Thyroid gland (tissue), 4 donors: ENCODE results near the gene FNTB. TPM values are rescaled to one million over a fixed set of nuclear protein-coding genes. Genes with fewer than 3 reads are reported as not detected.

Experiments
- DNase-seq, 2 donors: peaks; one replicate each; pipeline ENCODE4 v3.0.0-alpha.2; 2019
- H3K27ac ChIP-seq, 3 donors: fragments of 200-600 bp; sonication (generic); 1 replicate in 2 of 3; 2 replicates in 1 of 3; pipeline ENCODE4 v1.5.1; 2016 to 2019; ENCODE audit warnings: mild to moderate bottlenecking in 1 of 3, moderate library complexity in 1 of 3
- H3K27me3 ChIP-seq: fragments of 200-600 bp; sonication (generic); one replicate; pipeline ENCODE4 v1.5.1; 2019
- H3K36me3 ChIP-seq, 2 donors: fragments of 200-600 bp; sonication (generic); one replicate each; pipeline ENCODE4 v1.5.1; 2016 to 2019
- H3K4me1 ChIP-seq, 2 donors: fragments of 200-600 bp; sonication (generic); one replicate each; pipeline ENCODE4 v1.5.1; 2017 to 2019
- H3K4me3 ChIP-seq, 3 donors: fragments of 200-600 bp; sonication (generic); replicated peaks in 1 of 3; 1 replicate in 2 of 3; 2 replicates in 1 of 3; pipeline ENCODE4 v1.5.1; 2016; ENCODE audit warnings: mild to moderate bottlenecking in 1 of 3
- H3K9me3 ChIP-seq: fragments of 200-600 bp; sonication (generic); one replicate; pipeline ENCODE4 v1.5.1; 2017
- POLR2A ChIP-seq, 2 donors: fragments of 450-650 bp; IDR thresholded peaks; one replicate each; pipeline ENCODE4 v1.6.1; 2017; ENCODE audit warnings: antibody characterized with exemption in 2 of 2, mild to moderate bottlenecking in 2 of 2, moderate library complexity in 1 of 2
- WGBS, 2 donors: methylation state at CpG; one replicate each; pipeline ENCODE4 v1.1.5; 2017; 5-methylcytosine and 5-hydroxymethylcytosine counted together
- intact Hi-C: fragments of 100-400 bp; cut with DNase I; formaldehyde crosslinking; loops from one replicate; pipeline ENCODE4 v1.15.1; 2023
- total RNA-seq, 4 donors: library from RNA; depleted of rRNA; stranded (reverse); fragments of >200 nt; gene quantifications; one replicate each; pipeline ENCODE4 v1.2.3, GENCODE V29; 2016
- TF ChIP-seq, protein P1 (sequence below), 6 experiments: fragments of 200-600 bp in 3 of 6; fragments of 450-650 bp in 3 of 6; sonication (generic) in 3 of 6; IDR thresholded peaks; one replicate each; pipeline ENCODE4 v1.5.1; 2016 to 2019; ENCODE audit warnings: antibody characterized with exemption in 6 of 6, mild to moderate bottlenecking in 2 of 6, inconsistent platforms in 1 of 6, moderate library complexity in 1 of 6

Gene FNTB
- total RNA-seq, 4 donors from 2014 or later, result 7.8 to 27.0 (median 18.8) TPM

DNA sequence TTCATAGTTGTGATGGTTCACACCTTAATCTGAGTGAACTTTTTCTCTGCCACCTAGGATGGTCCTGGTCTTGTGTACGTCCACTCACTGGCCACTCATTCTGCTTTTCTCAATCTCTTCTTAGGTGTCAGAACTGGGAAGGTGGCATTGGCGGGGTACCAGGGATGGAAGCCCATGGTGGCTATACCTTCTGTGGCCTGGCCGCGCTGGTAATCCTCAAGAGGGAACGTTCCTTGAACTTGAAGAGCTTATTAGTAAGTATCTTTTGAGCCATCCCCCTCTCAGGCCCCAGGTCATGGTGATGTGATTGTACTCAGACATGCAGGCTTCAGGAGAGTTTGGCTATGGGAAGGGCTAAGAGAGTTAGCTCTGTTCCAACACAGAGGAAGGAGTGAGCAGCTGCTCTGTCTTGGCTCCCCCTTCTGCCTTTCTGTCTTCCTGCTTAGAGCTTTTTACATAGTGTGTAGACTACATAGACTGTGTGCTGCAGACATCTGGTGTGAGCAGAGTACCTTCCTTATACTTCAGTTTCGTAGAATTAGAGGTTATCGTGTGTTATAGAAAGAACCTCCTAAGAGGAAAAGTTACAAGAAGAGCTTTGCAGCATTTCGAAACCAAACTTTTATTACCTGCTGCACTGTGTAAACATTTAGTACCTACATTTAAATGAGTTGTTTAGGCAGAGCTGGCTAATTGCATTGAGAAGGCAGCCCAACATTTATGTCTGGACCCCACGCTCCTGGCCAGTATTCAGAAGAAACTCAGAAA lies 54.2 kb downstream of the FNTB start:
- H3K27me3 ChIP-seq, result no peaks in the 10 kb centered on the region
- 94 to 97% methylated on average over 9 of the region's 9 CpGs for WGBS, 2 donors
- TF ChIP-seq, protein P1, sequence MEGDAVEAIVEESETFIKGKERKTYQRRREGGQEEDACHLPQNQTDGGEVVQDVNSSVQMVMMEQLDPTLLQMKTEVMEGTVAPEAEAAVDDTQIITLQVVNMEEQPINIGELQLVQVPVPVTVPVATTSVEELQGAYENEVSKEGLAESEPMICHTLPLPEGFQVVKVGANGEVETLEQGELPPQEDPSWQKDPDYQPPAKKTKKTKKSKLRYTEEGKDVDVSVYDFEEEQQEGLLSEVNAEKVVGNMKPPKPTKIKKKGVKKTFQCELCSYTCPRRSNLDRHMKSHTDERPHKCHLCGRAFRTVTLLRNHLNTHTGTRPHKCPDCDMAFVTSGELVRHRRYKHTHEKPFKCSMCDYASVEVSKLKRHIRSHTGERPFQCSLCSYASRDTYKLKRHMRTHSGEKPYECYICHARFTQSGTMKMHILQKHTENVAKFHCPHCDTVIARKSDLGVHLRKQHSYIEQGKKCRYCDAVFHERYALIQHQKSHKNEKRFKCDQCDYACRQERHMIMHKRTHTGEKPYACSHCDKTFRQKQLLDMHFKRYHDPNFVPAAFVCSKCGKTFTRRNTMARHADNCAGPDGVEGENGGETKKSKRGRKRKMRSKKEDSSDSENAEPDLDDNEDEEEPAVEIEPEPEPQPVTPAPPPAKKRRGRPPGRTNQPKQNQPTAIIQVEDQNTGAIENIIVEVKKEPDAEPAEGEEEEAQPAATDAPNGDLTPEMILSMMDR (IDR thresholded peaks at IDR 0.05), result no peak
- TF ChIP-seq POLR2A (IDR thresholded peaks at IDR 0.05), result no peak
- peaks cover 6 to 17% of the 10 kb centered on the region in 2 donors for H3K36me3 ChIP-seq
- no peak overlapping the region for H3K4me3 ChIP-seq
- intact Hi-C loops, result no loop called here
- H3K27ac ChIP-seq, result no peak overlapping the region
- H3K4me1 ChIP-seq, result peaks cover 0 to 3% of the 10 kb centered on the region in 2 donors
- H3K9me3 ChIP-seq, result no peaks in the 10 kb centered on the region
- DNase-seq, result no peak

DNA sequence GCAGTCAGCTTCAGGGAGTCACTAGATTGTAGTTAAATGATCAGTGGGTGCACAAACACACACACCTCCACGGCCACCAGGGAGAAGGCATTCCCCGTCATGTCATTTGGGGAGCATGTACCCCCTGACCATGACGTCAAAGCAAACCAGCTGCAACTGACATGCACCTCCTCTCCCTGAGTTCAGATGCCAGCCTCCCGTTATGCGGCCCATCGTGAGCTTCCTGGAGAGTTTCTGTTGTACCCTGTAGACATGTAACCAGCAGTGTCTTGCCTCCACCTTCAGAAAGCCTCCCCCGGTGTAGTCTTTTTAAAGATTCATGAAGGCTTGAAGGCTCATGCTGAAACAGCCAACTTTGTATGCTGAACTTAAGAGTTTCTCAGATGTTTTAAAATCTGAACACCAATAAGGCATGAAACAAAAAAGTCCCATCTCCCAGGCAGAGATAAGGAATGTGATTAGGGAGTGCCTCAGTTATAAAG lies 54.8 kb downstream of the FNTB start:
- peaks cover 6 to 20% of the 10 kb centered on the region in 2 donors for H3K36me3 ChIP-seq
- H3K9me3 ChIP-seq, result no peaks in the 10 kb centered on the region
- H3K4me3 ChIP-seq, result no peak overlapping the region
- TF ChIP-seq POLR2A (IDR thresholded peaks at IDR 0.05), result no peak
- TF ChIP-seq, protein P1 (IDR thresholded peaks at IDR 0.05), result no peak
- intact Hi-C loops, result no loop called here
- no peaks in the 10 kb centered on the region for H3K27me3 ChIP-seq
- H3K27ac ChIP-seq, result no peak overlapping the region
- peaks cover 0 to 3% of the 10 kb centered on the region in 2 donors for H3K4me1 ChIP-seq
- DNase-seq, result no peak
- 92 to 100% methylated on average over 7 of the region's 7 CpGs for WGBS, 2 donors

DNA sequence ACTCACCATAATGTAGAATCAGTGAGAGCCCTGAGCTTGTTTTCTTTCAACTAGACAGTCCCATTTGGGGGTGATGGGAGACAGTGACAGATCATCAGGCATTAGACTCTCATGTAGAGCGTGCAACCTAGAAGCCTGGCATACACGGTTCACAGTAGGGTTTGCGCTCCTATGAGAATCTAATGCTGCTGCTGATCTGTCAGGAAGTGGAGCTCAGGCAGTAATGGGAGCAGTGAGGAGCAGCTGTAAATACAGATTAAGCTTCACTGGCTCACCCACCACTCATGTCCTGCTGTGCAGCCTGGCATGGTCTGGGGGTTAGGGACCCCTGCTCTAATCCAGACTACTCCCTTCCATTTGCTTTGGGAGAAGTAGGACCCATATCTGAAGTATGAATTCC lies 55.6 kb downstream of the FNTB start:
- H3K9me3 ChIP-seq, result no peaks in the 10 kb centered on the region
- WGBS, 2 donors, result 88 to 98% methylated on average over 3 of the region's 3 CpGs
- intact Hi-C loops, result no loop called here
- no peak for DNase-seq
- H3K27ac ChIP-seq, result no peak overlapping the region
- TF ChIP-seq POLR2A (IDR thresholded peaks at IDR 0.05), result no peak
- TF ChIP-seq, protein P1 (IDR thresholded peaks at IDR 0.05), result no peak
- H3K4me1 ChIP-seq, result no peaks in the 10 kb centered on the region
- H3K36me3 ChIP-seq, result peaks cover 6 to 20% of the 10 kb centered on the region in 2 donors
- H3K27me3 ChIP-seq, result no peaks in the 10 kb centered on the region
- H3K4me3 ChIP-seq, result no peak overlapping the region

DNA sequence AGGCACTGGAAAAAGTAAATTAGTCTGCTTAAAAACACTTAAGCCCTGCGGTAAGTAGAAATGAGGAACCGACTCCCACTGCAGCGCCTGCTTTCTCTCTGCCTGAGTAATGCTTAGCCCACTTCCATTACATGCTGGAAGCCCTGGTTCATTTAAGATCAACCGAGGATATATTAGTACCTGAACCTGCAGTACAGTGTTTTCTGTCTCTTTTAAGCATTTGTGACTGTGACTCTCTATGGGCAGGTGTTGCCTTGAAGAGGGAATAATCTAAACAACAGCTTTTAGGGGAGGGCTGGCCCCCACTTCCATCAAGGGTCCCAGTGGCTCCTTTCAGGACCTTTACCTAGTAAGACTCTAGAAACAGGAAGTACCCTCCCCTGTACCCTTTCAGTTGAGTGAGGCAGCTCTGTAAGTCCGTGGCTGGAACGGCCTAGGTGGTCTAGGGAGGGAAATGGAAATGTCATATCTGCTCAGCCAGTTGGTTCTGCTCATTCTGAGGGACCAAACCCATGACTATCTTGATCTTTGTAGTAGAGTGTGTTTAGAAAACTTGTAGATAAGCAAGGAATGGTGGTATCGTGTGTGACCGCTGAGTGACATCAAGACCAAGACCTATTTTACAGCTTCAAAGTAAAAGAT lies 56.2 kb downstream of the FNTB start:
- no peaks in the 10 kb centered on the region for H3K27me3 ChIP-seq
- WGBS, 2 donors, result 85 to 91% methylated on average over 8 of the region's 8 CpGs
- peaks cover 6 to 20% of the 10 kb centered on the region in 2 donors for H3K36me3 ChIP-seq
- TF ChIP-seq, protein P1 (IDR thresholded peaks at IDR 0.05), result no peak
- TF ChIP-seq POLR2A (IDR thresholded peaks at IDR 0.05), result no peak
- no peak overlapping the region for H3K27ac ChIP-seq
- H3K4me1 ChIP-seq, result no peaks in the 10 kb centered on the region
- DNase-seq, result no peak
- H3K9me3 ChIP-seq, result no peaks in the 10 kb centered on the region
- no peak overlapping the region for H3K4me3 ChIP-seq
- intact Hi-C loops, result no loop called here
